Bone marrow (tissue), 2 donors: ENCODE results near the gene IFIT5.
"Not testable (repeated sequence)": the region's sequence is repeated elsewhere in the genome, so short reads cannot be mapped to it uniquely, and the experiment has no call there.

Experiments used
- DNase-seq, 2 donors: peaks; one replicate each; lab custom pipeline; 2025; lab: John Stamatoyannopoulos, UW

IFIT5 gene

GRCh38 chr10:89431977-89432376, 17.6 kb downstream of the IFIT5 start:
- DNase-seq: no peak

DNA sequence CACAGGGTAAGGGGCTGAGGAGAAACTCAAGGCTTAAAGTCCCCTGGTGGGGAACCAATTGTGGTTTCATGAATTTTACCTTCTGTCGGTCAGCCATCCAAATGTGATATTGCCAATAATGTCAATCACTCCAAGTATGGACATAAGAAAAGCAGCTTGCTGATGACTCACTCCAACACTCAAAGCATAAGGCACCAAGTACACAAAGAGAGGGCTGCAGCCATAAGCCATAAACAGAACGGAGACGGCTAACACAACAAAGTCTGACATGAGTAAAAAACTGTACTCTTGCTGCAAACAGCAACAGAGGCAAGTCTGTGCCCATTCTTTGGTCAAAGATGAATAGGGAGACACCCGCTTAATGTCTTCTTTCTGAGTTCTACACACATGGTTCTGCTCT, 24.2 kb downstream of the IFIT5 start:
- DNase-seq: no peak

DNA sequence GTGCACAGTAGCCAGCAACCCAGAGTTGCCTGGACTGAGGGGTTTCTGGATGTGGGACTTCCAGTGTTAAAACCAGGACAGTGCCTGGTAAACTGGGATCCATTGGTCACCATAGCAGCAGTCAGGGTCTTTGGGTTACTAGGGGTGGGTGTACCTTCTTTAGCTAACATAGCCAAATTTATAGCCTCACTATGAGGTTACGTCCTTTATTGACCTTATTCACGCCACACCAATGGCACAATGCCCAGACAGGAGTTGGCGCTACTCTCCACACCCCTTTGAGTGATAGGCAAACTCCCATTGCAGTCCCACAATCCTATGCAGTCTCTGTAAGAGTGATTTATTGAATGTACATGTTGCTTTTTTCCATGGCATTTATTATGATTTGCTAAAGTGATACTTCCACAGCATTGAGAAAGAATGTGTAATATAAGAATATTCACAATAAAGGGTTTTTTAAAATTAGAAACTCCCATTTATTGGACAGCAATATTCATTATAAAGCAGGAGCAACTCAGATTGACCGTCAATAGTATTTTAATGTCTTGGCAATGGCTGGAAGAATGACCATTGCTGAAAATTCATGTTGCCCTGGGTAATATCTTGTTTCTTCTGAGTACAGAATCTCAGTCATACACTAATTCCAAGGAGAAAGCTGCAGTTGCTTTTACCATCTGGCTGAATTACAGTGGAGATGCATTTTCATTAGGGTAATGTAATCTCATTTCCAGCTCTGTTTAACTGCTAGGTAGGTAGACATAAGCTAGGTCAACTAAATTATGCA, 26.1 kb downstream of the IFIT5 start:
- no peak for DNase-seq

GRCh38 chr10:89442289-89442688, 27.9 kb downstream of the IFIT5 start:
- no peak for DNase-seq

DNA sequence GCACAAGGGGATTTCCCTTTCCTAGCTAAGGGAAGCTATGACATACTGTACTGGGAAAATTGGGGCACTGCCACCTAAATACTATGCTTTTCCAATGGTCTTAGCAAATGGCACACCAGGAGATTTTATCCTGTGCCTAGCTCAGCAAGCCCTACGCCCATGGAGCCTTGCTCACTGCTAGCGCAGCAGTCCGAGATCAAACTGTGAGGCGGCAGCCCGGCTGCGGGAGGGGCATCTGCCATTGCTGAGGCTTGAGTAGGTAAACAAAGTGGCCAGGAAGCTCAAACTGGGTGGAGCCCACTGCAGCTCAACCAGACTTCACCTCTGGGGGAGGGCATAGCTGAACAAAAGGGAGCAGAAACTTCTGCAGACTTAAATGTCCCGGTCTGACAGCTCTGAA, 30.5 kb downstream of the IFIT5 start:
- not testable (repeated sequence) for DNase-seq

DNA sequence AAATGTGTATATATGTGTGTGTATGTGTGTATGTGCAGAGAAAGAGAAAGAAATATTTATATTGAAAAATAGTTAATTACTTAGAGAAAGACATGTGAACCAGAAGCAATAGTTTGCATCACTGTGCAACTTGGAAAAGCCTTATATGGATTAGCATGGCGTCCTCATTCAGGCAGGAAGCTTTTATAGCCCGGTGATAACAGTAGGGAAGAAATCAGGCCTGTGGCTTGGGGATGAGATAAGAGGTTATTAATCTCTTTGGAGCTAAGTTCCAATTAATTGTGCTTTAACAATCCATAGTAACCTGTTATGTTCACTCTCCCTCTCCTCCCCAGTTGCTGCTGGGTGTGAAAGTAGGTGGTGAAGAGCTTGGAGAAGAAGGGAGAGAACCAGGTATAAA, 36.5 kb downstream of the IFIT5 start:
- no peak for DNase-seq

- DNase-seq: no peak
Observed at GRCh38 chr10:89452193-89452592, 37.8 kb downstream of the IFIT5 start.

DNA sequence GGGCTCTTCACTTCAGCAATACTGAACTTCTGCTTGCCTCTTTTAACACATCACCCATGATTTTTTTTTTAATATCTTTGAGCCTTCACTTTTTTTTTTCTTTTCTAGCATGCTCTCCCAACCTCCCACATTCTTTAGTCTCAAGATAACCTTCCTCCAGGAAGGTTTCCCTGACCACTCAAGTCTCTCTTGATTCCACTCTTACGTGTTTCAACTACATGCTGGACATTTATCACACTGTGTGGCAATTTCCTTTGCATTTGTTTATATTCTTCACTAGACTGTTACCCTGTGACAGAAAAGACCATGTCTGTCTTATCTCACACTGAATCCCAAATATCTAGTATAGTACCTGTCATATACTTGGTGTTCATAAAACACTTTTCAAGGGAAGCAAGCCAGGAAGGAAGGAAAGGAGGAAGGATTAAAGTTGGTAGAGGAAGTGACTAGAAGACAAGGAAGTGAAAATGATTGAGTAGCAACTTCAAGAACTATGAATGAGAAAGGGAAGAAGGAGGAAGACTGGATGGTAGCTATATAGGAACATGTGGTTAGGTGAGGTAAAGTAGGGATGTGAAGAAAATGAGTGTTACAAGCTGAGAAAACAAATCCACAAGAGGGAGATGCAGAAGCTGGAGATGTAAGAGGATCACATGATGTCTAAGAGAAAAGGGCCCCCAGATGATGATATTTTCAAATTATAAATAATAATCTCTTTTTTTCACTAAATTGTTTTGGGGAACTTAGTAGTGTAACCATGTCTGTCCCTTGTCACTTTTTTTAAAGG, 40.4 kb downstream of the IFIT5 start:
- no peak for DNase-seq

GRCh38 chr10:89458291-89458690, 43.9 kb downstream of the IFIT5 start:
- DNase-seq: no peak

GRCh38 chr10:89458784-89459183, 44.4 kb downstream of the IFIT5 start:
- no peak for DNase-seq

DNA sequence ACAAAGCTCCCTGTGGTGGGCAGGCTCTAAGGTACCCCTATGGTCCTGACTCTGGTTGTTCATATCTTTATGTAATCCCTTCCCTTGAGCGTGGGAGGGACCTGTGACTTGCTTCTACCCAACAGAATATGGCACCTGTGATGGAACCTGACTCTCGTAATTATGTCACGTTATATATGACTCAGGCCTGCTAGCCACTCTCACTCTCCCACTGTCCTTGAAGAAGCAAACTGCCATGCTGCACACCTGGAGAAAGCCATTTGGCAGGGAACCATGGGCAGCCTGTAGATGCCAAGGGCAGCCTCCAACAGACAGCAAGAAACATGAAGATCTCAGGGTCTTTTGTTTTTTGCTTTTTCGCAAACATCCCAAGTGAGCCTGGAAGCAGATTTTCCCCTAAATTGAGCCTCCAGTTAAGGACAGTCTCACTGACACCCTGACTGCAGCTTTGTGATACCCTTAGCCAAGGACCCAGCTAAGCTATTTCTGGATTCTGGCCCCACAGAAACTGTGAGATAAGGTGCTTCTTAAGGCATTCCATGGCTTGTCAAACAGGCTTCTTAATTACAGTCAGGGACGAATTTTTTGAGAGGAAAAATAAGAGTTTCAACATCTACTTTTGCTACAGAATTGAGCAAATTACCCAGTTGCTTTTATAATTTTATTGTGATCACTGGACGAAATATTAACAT, 49.6 kb downstream of the IFIT5 start:
- no peak for DNase-seq

GRCh38 chr10:89465196-89465595, 50.8 kb downstream of the IFIT5 start:
- DNase-seq: no peak

- no peak for DNase-seq
Observed at GRCh38 chr10:89466599-89467035, 52.2 kb downstream of the IFIT5 start.

- DNase-seq: no peak
Observed at GRCh38 chr10:89468191-89468965, 54.0 kb downstream of the IFIT5 start.

GRCh38 chr10:89469517-89469916, 55.1 kb downstream of the IFIT5 start:
- DNase-seq: no peak
